GM23338 (cell line): Measurements from ENCODE around the gene C10orf90. TPM values are rescaled to one million over a fixed set of nuclear protein-coding genes. Genes with fewer than 3 reads are reported as not detected.
A peak's percentile ranks its signal among the peaks of the same experiment; 100 is the strongest.

Source experiments
- ATAC-seq: fragments of 200-7000 bp; cut with Tn5 transposase; 3 replicates; pipeline ENCODE4 v1.9.1; 2020
- DNase-seq: peaks from one replicate; pipeline ENCODE4 v3.0.0-alpha.2; 2015; ENCODE audit warnings: low spot score
- H2AFZ ChIP-seq: fragments of 200-600 bp; sonication (generic); 2 replicates; pipeline ENCODE4 v1.8.0; 2016; ENCODE audit warnings: antibody characterized with exemption, mild to moderate bottlenecking, moderate library complexity
- H3F3A ChIP-seq: fragments of 200-600 bp; sonication (generic); replicated peaks from 2 replicates; pipeline ENCODE4 v1.8.0; 2017; ENCODE audit warnings: antibody characterized with exemption, mixed run types, low read depth
- H3K27ac ChIP-seq: fragments of 200-600 bp; sonication (generic); 2 replicates; pipeline ENCODE4 v1.6.1; 2016; ENCODE audit warnings: low read depth
- H3K27me3 ChIP-seq: fragments of 200-600 bp; sonication (generic); 2 replicates; pipeline ENCODE4 v1.8.0; 2016; ENCODE audit warnings: mild to moderate bottlenecking, mixed run types, moderate library complexity; ENCODE audit not compliant: insufficient read depth
- H3K36me3 ChIP-seq: fragments of 200-600 bp; sonication (generic); 2 replicates; pipeline ENCODE4 v1.8.0; 2016; ENCODE audit warnings: mild to moderate bottlenecking; ENCODE audit not compliant: insufficient read depth
- H3K4me1 ChIP-seq: fragments of 200-600 bp; sonication (generic); 2 replicates; pipeline ENCODE4 v1.8.0; 2016; ENCODE audit warnings: mild to moderate bottlenecking, moderate library complexity; ENCODE audit not compliant: insufficient read depth
- H3K4me2 ChIP-seq: fragments of 200-600 bp; sonication (generic); 2 replicates; pipeline ENCODE4 v1.7.1; 2017; ENCODE audit warnings: mixed run types
- H3K4me3 ChIP-seq: fragments of 200-600 bp; sonication (generic); 2 replicates; pipeline ENCODE4 v1.6.1; 2016; ENCODE audit warnings: mixed run types
- H3K79me2 ChIP-seq: fragments of 200-600 bp; sonication (generic); replicated peaks from 2 replicates; pipeline ENCODE4 v1.8.0; 2017; ENCODE audit warnings: mild to moderate bottlenecking; ENCODE audit not compliant: insufficient read depth
- H3K9me2 ChIP-seq: fragments of 200-600 bp; sonication (generic); 2 replicates; pipeline ENCODE4 v1.8.0; 2017; ENCODE audit not compliant: insufficient read depth
- H4K20me1 ChIP-seq: fragments of 200-600 bp; sonication (generic); replicated peaks from 2 replicates; pipeline ENCODE4 v1.8.0; 2017; ENCODE audit warnings: mild to moderate bottlenecking; ENCODE audit not compliant: insufficient read depth
- H3K27ac Mint-ChIP-seq: 2 replicates; pipeline ENCODE4 v1.8.0; 2020; ENCODE audit warnings: inconsistent platforms, mild to moderate bottlenecking, moderate library complexity, mixed read lengths
- H3K27me3 Mint-ChIP-seq: 3 replicates; pipeline ENCODE4 v1.8.0; 2022; ENCODE audit warnings: low read depth, mild to moderate bottlenecking, moderate library complexity, mixed read lengths, inconsistent platforms; ENCODE audit not compliant: insufficient read depth, poor library complexity
- H3K36me3 Mint-ChIP-seq: 3 replicates; pipeline ENCODE4 v1.8.0; 2021; ENCODE audit warnings: low read depth, mild to moderate bottlenecking, inconsistent platforms, moderate library complexity, mixed read lengths
- H3K4me1 Mint-ChIP-seq: 3 replicates; pipeline ENCODE4 v1.8.0; 2020; ENCODE audit warnings: mild to moderate bottlenecking, inconsistent platforms, mixed read lengths
- H3K4me3 Mint-ChIP-seq: 3 replicates; pipeline ENCODE4 v1.8.0; 2021; ENCODE audit warnings: moderate library complexity, mild to moderate bottlenecking, inconsistent platforms, mixed read lengths
- H3K9me3 Mint-ChIP-seq: 3 replicates; pipeline ENCODE4 v1.8.0; 2020; ENCODE audit warnings: moderate library complexity, mild to moderate bottlenecking, inconsistent platforms, mixed read lengths
- CTCF ChIP-seq, 2 experiments: fragments of 200-600 bp in 1 of 2; sonication (generic) in 1 of 2; conservative IDR thresholded peaks; 2 replicates each; pipeline versions ENCODE4 v1.5.1 to v1.6.1; 2016 to 2017; ENCODE audit warnings: antibody characterized with exemption in 2 of 2, low read depth in 2 of 2, mild to moderate bottlenecking in 2 of 2, moderate library complexity in 1 of 2
- EZH2 ChIP-seq: fragments of 200-600 bp; sonication (generic); IDR thresholded peaks from one replicate; pipeline ENCODE4 v1.8.0; 2017; ENCODE audit warnings: antibody characterized with exemption, mild to moderate bottlenecking, low read depth; ENCODE audit not compliant: unreplicated experiment
- JUNB ChIP-seq: IDR thresholded peaks from one replicate; pipeline ENCODE4 v1.6.1; 2016; ENCODE audit warnings: antibody characterized with exemption; ENCODE audit not compliant: unreplicated experiment
- NANOG ChIP-seq: IDR thresholded peaks from 2 replicates; pipeline ENCODE4 v1.6.1; 2016; ENCODE audit warnings: antibody characterized with exemption, borderline replicate concordance
- POLR2AphosphoS5 ChIP-seq: IDR thresholded peaks from 2 replicates; pipeline ENCODE4 v1.6.1; 2016; ENCODE audit warnings: antibody characterized with exemption, low read depth
- REST ChIP-seq: IDR thresholded peaks from one replicate; pipeline ENCODE4 v1.6.1; 2018; ENCODE audit warnings: antibody characterized with exemption; ENCODE audit not compliant: unreplicated experiment
- STAT1 ChIP-seq: IDR thresholded peaks from one replicate; pipeline ENCODE4 v1.6.1; 2016; ENCODE audit warnings: antibody characterized with exemption; ENCODE audit not compliant: unreplicated experiment
- ZNF114 ChIP-seq: fragments of 250-450 bp; sonication (Bioruptor Pico); IDR thresholded peaks from 2 replicates; pipeline ENCODE4 v1.5.0; 2020; ENCODE audit warnings: mild to moderate bottlenecking, moderate library complexity
- ZNF462 ChIP-seq: fragments of 250-450 bp; sonication (Bioruptor Pico); IDR thresholded peaks from 2 replicates; pipeline ENCODE4 v1.5.0; 2020; ENCODE audit warnings: mild to moderate bottlenecking, moderate library complexity
- polyA plus RNA-seq: library from polyadenylated mRNA; unstranded; fragments of >200 nt; fragmentation: Nextera tagmentation; extraction: Ambion mirVana; gene quantifications from 2 replicates; pipeline ENCODE4 v1.2.1, GENCODE V29; 2016
- total RNA-seq: library from RNA; depleted of rRNA; stranded (reverse); fragments of >200 nt; shearing (Covaris generic); gene quantifications from 2 replicates; pipeline ENCODE4 v1.2.3, GENCODE V29; 2014

The C10orf90 gene
- total and polyA plus RNA-seq, 2 experiments from 2014 or later = 0.76 to 0.97 TPM

GRCh38 chr10:126504063-126504760, 166.3 kb downstream of the C10orf90 start:
- Histone ChIP-seq H3K4me3 (no peak overlapping the region), H4K20me1 (no peaks in the 10 kb centered on the region), H3K9me2 (peaks cover 9% of the 10 kb centered on the region; the same call in 1 of the 2 replicates), H3K27ac (no peak overlapping the region), H3K36me3 (no peaks in the 10 kb centered on the region), H2AFZ (peak overlapping the region; percentile 82; the same call in 1 of the 2 replicates), H3F3A (no peaks in the 10 kb centered on the region), H3K4me1 (no peaks in the 10 kb centered on the region), H3K79me2 (no peaks in the 10 kb centered on the region), H3K4me2 (no peak overlapping the region), H3K27me3 (no peaks in the 10 kb centered on the region)
- Mint-ChIP-seq H3K4me1 (no peaks in the 10 kb centered on the region), H3K27ac (no peak overlapping the region), H3K9me3 (no peaks in the 10 kb centered on the region; the same call in 2 of the 3 replicates), H3K27me3 (peaks cover 5% of the 10 kb centered on the region), H3K36me3 (no peaks in the 10 kb centered on the region), H3K4me3 (no peak overlapping the region)
- ATAC-seq (peak; percentile 98), DNase-seq (peak; percentile 87)
- TF ChIP-seq NANOG (no peak), POLR2AphosphoS5 (no peak), EZH2 (no peak), JUNB (no peak), STAT1 (no peak), REST (no peak), ZNF462 (CRISPR knock-in tag) (peak; percentile 14; the same call in 1 of the 2 replicates), ZNF114 (no peak), CTCF (conservative IDR thresholded peaks at IDR 0.05; ENCODE audit: low read depth in 2 of 2) (peak; percentile 62 to 86)
